ENCODE results near the gene NOL4L.

- TF ChIP-seq CTCF (IDR thresholded peaks at IDR 0.05) (no peak), POLR2A (IDR thresholded peaks at IDR 0.05) (no peak)
Measured at GRCh38 chr20:32622585-32623468, 37.7 kb upstream of the NOL4L start.

Data from thyroid gland (tissue), 4 donors.